Right forelimb (tissue), 1 donor: ENCODE measurements around the gene UNK.

ENCODE experiments used
- DNase-seq: peaks from one replicate; pipeline ENCODE4 v3.0.0-alpha.2; 2018

Gene UNK, protein sequence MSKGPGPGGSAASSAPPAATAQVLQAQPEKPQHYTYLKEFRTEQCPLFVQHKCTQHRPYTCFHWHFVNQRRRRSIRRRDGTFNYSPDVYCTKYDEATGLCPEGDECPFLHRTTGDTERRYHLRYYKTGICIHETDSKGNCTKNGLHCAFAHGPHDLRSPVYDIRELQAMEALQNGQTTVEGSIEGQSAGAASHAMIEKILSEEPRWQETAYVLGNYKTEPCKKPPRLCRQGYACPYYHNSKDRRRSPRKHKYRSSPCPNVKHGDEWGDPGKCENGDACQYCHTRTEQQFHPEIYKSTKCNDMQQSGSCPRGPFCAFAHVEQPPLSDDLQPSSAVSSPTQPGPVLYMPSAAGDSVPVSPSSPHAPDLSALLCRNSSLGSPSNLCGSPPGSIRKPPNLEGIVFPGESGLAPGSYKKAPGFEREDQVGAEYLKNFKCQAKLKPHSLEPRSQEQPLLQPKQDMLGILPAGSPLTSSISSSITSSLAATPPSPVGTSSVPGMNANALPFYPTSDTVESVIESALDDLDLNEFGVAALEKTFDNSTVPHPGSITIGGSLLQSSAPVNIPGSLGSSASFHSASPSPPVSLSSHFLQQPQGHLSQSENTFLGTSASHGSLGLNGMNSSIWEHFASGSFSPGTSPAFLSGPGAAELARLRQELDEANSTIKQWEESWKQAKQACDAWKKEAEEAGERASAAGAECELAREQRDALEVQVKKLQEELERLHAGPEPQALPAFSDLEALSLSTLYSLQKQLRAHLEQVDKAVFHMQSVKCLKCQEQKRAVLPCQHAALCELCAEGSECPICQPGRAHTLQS

DNA sequence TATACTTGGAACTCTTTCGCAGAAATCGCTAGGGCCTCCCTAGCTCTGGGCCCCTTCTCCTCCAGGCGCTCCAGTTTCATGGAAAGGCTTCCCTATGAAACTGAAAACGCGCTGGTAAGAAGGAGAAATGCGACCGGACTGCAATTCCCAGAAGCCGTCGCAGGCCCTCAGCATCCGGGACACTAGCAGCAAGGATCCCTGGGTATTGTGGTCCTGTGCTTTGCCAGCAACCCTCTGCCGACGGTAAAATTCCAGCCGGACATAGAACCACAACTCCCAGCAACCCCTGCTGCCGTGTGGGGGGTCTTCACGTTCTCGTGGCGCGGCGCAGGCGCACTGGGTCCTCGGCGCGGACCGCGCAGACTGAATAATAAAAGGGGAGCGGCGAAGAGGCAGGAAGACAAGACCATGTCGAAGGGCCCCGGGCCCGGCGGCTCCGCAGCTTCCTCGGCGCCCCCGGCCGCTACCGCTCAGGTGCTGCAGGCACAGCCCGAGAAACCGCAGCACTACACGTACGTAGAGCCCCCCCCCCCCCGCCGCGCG is at the start of gene UNK:
UNK (plus strand) TSS at position 334 of the 543 bp plus-strand sequence; CDS start at position 409, 75 bp downstream.
- DNase-seq: peak; percentile 98

DNA sequence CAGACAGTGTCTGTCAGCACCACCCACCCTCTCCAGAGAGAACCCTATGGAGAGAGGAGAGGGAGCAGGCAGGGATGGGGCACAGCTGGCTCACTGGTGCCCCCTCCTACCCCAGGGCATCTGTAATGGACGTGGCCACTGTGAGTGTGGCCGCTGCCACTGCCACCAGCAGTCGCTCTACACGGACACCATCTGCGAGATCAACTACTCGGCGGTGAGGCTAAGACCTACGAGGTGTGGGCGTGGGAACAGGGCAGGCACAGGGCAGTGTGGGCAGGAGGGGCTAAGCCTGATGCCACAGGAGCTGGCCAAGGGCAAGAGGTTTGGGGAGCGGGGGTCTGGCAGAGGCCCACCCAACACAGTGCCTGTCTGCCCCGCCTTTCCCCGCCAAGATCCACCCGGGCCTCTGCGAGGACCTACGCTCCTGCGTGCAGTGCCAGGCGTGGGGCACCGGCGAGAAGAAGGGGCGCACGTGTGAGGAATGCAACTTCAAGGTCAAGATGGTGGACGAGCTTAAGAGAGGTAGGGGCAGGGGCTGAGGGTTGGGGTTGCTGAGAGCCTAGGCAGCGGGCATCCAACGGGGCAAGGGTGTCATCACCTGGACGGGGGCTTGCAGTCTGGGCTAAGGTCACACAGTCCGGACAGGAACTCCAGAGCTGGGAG is 48.3 kb upstream of the UNK start:
- no peak for DNase-seq

DNA sequence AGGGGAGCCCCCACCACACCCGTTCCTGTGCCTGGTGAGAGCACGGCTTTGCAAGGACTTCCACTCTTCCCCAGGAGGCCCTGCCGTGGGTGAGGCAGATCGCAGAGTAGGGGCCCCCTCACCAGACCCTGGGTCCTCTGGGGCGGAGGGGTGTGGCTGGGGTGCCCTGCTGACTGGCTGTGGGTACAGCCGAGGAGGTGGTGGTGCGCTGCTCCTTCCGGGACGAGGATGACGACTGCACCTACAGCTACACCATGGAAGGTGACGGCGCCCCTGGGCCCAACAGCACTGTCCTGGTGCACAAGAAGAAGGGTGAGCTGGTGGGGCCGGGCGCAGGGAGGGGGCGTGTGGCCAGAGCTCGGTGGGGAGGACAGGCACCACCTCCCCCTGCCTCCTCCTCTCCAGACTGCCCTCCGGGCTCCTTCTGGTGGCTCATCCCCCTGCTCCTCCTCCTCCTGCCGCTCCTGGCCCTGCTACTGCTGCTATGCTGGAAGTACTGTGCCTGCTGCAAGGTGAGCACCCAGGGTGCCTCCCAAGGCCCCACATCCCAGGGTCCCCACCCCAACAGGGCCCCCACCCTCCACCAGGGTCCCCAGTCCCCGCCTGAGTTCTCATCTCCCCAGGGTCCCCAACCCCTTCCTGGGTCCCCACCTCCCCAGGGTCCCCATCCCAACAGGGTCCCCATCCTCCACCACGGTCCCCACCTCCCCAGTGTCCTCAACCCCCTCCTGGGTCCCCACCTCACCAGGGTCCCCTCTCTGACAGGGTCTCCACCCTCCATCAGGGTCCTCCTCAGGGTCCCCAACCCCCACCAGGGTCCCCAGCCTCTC is 47.3 kb upstream of the UNK start:
- DNase-seq: no peak

DNA sequence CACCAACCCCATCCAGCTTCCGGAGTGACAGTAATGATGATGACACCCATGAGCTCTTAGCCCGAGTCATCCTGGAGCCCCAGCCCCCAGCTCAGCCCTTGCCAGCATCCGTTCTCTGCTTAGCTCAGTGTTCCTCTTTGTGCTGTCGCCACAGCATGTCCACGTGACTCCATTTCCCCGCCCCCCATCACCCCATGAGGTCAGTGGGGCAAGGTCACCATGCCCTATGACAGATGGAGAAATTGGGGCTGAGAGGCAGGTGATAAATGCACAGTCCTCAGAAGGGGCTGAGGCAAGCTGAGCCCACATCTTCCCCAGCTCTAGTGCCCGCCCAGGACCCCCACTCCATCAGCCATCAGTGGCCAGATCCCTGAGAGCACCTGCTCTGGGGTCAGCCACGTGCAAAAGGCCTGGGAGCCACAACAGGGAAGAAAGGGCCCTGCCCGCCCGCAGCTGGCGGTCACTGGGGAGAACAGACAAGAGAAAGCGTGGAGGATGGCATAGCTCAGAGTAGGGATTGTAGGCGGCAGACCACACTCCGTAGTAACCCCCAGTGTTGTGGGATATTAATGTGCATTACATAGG is 46.3 kb upstream of the UNK start:
- no peak for DNase-seq

DNA sequence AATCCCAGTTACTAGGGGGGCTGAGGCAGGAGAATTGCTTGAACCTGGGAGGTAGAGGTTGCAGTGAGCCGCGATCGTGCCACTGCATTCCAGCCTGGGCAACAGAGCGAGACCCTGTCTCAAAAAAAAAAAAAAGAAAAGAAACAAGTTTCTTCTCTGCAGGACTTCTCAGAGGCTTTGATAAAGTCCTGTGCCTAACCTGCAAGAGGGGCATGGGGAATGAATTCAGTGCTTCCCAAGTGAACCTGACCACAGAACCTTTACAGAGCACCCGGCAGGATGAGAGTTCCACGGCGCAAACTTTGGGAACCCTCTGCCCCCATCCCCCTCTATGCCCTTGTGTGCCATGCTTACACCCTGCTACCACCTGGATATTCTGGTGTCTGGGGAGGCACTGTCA is 45.4 kb upstream of the UNK start:
- no peak for DNase-seq

DNA sequence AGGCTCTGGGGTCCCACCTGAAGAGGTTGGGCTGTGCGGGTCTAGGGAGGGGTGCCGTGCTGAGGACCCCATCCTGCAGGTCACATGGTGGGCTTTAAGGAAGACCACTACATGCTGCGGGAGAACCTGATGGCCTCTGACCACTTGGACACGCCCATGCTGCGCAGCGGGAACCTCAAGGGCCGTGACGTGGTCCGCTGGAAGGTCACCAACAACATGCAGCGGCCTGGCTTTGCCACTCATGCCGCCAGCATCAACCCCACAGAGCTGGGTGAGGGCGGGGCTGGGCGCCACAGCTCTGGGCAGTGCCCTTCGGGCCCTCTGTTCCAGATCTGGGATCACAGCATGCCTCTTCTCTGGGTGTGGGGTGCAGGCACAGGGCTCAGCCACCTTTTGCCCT is 44.8 kb upstream of the UNK start:
- no peak for DNase-seq

DNA sequence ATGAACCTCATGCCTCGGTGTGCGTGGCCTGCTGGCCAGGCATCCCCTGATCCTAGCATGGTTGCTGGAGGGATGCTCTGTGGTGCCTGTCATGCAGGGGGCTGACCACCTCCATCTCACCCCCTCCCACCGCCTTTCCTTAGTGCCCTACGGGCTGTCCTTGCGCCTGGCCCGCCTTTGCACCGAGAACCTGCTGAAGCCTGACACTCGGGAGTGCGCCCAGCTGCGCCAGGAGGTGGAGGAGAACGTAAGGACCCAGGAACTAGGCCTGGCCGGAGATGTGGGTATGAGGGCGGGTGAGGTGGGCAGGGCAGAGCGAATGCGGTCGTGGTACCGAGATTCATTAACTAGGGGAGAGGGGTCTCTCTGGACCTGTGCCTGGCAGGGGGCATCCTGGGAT is 44.4 kb upstream of the UNK start:
- DNase-seq: no peak

DNA sequence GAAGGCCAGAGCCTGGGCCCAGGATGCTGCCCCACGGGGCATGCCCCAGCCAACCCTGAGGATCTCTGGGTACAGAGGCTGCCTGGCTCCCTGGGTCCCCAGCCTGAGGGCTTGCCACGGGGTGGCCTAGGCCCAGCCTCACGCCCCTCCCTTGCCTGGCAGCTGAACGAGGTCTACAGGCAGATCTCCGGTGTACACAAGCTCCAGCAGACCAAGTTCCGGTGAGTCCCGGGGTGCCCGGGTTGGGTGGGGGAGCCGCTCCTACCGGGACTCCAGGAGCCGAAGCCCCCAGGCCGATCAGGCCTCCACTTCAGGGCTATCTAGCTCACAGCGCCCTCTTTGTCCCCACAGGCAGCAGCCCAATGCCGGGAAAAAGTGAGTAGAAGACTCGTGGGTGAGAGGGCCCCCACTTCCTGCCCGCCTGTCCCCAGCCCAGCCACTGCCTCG is 44.0 kb upstream of the UNK start:
- no peak for DNase-seq

DNA sequence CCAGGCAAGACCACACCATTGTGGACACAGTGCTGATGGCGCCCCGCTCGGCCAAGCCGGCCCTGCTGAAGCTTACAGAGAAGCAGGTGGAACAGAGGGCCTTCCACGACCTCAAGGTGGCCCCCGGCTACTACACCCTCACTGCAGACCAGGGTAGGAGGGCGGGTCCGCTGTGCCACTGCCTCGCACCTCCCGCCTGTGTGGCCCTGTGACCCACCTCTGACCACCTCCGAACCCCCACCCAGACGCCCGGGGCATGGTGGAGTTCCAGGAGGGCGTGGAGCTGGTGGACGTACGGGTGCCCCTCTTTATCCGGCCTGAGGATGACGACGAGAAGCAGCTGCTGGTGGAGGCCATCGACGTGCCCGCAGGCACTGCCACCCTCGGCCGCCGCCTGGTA is 42.3 kb upstream of the UNK start:
- DNase-seq: no peak

DNA sequence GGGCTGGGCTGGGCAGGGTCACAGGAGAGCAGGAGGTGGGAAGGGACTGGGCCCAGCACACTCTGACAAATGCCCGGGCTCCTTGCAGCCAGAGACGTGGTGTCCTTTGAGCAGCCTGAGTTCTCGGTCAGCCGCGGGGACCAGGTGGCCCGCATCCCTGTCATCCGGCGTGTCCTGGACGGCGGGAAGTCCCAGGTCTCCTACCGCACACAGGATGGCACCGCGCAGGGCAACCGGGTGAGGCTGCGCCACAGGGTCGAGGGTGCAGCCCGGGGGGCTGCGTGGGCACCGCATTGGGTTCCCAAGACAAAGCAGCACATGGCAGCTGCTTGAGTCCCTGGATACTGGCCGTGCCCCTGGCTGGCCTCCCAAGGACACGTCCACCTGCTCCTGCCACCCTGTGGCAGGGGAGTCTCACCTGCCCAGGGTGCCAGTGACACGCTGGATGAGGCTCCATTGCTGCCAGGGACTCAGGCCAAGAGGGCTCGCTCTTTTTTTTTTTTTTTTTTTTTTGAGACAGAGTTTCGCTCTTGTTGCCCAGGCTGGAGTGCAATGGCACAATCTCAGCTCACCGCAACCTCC is 40.9 kb upstream of the UNK start:
- DNase-seq: no peak

DNA sequence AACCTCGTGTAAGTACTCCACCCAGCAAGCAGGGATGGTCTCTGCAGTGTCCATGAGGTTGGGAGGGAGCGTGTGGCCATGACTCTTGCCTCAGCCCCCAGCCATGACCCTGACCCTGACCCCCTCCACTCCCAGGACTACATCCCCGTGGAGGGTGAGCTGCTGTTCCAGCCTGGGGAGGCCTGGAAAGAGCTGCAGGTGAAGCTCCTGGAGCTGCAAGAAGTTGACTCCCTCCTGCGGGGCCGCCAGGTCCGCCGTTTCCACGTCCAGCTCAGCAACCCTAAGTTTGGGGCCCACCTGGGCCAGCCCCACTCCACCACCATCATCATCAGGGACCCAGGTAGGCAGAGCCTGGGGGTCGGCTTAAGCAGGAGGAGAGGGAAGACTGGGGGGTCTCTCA is 35.9 kb upstream of the UNK start:
- no peak for DNase-seq

DNA sequence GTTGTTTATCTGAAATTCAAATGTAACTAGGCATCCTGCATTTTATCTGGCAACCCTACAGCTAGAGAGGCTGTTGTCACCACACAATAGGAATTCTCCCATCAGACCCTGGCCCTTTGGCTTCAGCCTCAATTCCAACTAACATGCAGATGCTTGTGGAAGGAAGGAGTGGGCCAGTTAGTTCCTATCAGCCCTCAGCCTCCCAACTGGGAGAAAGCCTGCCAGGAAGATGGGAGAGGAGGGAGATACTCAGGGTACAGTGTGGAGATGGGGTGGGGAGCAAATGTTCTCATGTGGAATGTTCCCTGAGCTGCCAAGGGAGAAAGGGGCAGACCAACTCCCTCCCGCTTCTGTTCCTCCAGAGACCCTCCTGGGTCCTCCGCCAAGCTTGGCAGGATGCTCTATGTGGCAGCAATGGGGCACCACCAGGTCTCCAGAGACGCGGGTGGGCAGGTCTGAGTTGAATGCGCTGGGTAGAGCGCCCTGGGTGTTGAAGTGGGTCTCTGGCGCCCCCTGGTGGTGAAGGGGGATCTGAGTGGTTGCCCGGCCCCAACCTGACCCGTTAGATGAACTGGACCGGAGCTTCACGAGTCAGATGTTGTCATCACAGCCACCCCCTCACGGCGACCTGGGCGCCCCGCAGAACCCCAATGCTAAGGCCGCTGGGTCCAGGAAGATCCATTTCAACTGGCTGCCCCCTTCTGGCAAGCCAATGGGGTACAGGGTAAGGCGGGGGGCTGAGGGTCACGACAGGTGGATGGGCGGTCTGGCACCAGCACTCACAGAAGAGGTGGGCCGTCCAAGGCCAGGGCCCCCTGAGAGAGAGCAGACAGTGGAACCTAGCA is 34.8 kb upstream of the UNK start:
- peak; percentile 88 for DNase-seq

DNA sequence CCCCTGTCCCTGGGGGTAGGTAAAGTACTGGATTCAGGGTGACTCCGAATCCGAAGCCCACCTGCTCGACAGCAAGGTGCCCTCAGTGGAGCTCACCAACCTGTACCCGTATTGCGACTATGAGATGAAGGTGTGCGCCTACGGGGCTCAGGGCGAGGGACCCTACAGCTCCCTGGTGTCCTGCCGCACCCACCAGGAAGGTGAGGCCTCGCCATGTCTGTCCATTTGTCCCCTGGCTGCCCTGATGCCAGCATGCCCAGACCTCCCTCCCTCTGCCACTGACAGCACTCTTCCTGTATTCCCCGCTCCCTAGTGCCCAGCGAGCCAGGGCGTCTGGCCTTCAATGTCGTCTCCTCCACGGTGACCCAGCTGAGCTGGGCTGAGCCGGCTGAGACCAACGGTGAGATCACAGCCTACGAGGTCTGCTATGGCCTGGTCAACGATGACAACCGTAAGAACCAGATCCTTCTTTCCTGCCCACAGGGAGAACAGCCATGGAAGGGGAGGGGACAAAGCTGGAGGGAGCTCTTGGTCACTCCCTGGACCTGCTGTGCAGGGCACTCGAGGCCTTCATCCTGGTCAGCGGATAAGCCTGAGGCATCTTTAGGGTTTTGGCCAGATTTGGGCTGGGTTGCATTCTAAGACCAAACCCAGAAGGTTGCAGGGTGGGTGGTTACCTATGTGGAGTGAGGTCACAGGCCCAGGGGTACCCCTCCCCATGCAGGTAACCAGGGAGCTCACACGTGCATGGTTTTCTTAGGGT is 33.8 kb upstream of the UNK start:
- DNase-seq: no peak

DNA sequence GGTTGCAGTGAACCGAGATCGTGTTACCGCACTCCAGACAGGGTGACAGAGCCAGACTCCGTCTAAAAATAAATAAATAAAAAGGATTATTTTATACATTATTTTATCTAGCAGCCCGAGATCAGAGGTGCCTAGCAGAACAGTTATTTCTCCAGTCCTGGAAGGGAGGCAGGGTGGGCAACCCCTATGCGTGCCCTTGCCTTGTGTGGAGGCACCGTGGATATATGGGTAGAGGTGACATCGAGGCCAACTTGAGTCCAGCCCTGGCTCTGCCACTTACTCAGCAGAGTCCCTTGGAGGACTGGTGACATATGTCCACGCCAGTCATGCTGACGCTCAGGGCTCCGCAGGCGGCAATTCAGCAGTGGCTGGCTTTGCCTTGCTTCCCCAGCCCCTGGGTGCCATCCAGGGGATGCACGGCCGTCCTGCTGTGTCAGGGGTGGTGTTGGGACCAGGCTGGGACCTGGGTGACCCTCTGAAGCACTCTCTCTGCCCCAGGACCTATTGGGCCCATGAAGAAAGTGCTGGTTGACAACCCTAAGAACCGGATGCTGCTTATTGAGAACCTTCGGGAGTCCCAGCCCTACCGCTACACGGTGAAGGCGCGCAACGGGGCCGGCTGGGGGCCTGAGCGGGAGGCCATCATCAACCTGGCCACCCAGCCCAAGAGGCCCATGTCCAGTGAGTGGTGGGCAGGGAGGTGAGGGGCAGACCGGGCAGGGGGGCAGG is 32.8 kb upstream of the UNK start:
- DNase-seq: no peak

DNA sequence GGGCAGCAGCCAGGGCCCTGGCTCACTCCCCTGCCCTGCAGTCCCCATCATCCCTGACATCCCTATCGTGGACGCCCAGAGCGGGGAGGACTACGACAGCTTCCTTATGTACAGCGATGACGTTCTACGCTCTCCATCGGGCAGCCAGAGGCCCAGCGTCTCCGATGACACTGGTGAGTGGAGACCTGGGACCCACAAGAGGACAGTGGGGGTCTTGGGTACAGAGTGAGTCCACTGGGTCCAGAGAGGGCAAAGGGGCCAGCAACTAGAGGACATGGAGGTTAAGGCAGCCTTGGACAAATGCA is 32.2 kb upstream of the UNK start:
- no peak for DNase-seq

DNA sequence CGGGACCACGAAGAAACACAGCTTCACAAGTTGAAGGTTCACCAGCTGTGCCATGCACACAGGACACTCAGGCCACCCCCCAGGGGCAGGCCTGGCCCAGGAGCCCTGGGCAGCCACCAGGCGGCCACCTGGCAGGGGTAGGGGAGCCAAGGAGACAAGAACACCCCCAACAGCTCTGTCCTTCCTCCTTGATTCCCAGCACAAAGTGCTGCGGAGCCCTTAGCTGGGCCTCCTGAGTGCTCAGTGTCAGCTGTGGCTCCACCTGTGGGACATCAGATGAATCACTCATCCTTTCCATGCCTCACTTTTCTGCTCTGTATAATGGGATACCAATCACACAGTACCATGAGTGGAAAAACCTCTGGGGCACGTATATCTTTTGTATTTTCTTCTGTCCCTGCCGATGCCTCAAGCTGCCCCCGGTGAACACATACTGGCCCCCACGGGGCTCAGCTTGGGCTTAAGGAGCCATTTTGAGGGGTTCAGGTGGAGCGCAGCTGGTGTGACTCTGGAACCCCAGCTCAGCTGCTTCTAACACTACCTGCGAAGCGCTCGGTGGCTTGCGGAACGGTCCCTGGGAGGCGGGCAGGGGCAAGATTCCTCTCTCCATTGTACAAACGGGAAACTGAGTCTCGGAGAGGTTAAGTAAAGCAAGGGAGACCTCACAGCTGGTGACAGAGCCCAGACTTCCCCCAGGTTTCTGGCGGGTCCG is 31.6 kb upstream of the UNK start:
- DNase-seq: no peak

DNA sequence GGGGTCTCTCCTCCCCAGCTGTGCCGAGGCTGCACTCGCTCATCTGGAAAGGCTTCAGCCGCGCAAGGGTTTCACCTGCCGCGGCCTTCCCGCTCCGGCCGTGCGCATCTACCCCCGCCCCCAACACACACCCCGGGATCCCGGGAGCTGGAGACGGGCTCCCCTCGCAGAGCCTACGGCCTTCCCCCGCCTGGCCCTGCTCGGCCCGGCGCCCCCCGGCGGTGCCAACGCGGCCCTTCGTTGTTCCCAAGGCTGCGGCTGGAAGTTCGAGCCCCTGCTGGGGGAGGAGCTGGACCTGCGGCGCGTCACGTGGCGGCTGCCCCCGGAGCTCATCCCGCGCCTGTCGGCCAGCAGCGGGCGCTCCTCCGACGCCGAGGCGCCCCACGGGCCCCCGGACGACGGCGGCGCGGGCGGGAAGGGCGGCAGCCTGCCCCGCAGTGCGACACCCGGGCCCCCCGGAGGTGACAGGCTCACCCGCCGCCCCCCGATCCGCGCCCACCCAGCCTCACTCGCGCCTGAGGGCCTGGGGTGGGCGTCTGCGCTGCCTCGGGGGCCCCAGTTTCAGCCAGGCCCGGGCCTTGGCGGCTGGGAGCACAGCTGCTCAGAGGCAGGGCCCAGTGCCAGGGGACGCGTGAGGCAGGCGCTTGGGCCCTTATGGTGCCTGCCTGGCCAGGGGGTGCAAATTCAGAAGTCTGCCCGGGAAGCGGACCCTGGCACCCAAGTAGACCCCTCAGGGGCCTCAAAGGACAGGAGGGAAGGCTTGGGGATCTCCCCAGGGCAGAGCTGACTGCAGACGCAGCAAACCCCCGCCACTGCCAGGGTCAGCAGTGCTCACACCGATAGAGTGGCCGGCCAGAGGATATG is 30.9 kb upstream of the UNK start:
- DNase-seq: peak; percentile 88
